Progenitor cell of endocrine pancreas (in vitro differentiated cells): ENCODE results near the gene NOL4L. TPM values are rescaled to one million over a fixed set of nuclear protein-coding genes. Genes with fewer than 3 reads are reported as not detected.

Experiments
- DNase-seq: peaks from one replicate; pipeline ENCODE4 v3.0.0; 2021; ENCODE audit warnings: low spot score; ENCODE audit not compliant: unreplicated experiment
- H3K27ac Mint-ChIP-seq: 2 replicates; pipeline ENCODE4 v1.8.0; 2021; ENCODE audit warnings: mild to moderate bottlenecking, moderate library complexity, mixed read lengths
- H3K27me3 Mint-ChIP-seq: 2 replicates; pipeline ENCODE4 v1.8.0; 2021; ENCODE audit warnings: mixed read lengths
- H3K36me3 Mint-ChIP-seq: 2 replicates; pipeline ENCODE4 v1.8.0; 2022; ENCODE audit warnings: mixed read lengths; ENCODE audit not compliant: insufficient read depth
- H3K4me1 Mint-ChIP-seq: 2 replicates; pipeline ENCODE4 v1.8.0; 2021; ENCODE audit warnings: low read depth, mixed read lengths
- H3K4me3 Mint-ChIP-seq: 2 replicates; pipeline ENCODE4 v1.8.0; 2021; ENCODE audit warnings: low read depth, mild to moderate bottlenecking, moderate library complexity, mixed read lengths
- H3K9me3 Mint-ChIP-seq: 2 replicates; pipeline ENCODE4 v1.8.0; 2021; ENCODE audit warnings: low read depth, mixed read lengths
- total RNA-seq: library from RNA; stranded (reverse); gene quantifications from 2 replicates; pipeline ENCODE4 v1.2.1, GENCODE V29; 2021
- TF ChIP-seq, protein P1 (sequence below): fragments of 200-600 bp; sonication (generic); IDR thresholded peaks from one replicate; pipeline ENCODE4 v1.5.0; 2021; ENCODE audit warnings: antibody characterized with exemption, mild to moderate bottlenecking; ENCODE audit not compliant: unreplicated experiment

The NOL4L gene
- total RNA-seq, 1 donor from 2014 or later, result 90.4 TPM

- Mint-ChIP-seq H3K4me1 (peaks cover 21% of the 10 kb centered on the region), H3K9me3 (no peaks in the 10 kb centered on the region), H3K27ac (no peak overlapping the region), H3K36me3 (no peaks in the 10 kb centered on the region), H3K4me3 (no peak overlapping the region), H3K27me3 (peaks cover 57% of the 10 kb centered on the region)
- DNase-seq, result no peak
- TF ChIP-seq, protein P1, sequence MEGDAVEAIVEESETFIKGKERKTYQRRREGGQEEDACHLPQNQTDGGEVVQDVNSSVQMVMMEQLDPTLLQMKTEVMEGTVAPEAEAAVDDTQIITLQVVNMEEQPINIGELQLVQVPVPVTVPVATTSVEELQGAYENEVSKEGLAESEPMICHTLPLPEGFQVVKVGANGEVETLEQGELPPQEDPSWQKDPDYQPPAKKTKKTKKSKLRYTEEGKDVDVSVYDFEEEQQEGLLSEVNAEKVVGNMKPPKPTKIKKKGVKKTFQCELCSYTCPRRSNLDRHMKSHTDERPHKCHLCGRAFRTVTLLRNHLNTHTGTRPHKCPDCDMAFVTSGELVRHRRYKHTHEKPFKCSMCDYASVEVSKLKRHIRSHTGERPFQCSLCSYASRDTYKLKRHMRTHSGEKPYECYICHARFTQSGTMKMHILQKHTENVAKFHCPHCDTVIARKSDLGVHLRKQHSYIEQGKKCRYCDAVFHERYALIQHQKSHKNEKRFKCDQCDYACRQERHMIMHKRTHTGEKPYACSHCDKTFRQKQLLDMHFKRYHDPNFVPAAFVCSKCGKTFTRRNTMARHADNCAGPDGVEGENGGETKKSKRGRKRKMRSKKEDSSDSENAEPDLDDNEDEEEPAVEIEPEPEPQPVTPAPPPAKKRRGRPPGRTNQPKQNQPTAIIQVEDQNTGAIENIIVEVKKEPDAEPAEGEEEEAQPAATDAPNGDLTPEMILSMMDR, result no peak
Measured at GRCh38 chr20:32532246-32532645, 52.9 kb downstream of the NOL4L start.

DNA sequence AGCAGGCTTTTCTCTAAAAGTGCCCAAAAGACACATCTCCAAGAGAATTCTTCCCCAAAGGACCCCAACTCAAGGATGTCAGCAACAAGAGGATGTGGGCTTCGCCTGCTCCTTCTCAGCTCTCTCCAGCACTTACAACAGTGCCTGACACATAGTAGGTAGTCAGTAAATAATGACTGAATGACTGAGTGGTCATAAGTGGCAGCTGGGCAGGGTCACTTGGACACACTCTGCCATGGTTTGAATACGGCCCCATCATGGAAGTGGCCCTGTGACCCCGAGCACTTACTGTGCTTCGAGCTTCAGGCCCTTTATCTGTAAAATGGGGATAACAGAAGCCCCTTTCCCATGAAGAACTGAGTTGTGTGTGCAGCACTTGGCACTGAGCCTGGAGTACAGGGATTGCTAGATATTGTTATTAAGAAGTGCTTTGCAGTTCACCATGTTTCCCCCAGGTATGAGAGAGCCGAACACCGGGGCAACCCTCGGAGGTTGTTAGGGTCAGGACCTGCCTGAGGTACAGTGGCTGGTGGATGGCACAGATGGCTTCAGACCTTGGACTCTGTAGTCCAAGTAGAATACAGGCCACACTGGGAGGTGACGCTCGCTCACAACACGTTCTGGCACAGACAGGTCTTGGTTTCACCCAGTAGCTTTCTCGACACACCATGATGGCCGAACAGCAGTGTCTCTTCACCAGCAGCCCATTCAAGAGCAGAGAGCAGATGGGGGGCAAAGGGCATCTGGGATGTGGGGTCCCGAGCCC, 56.0 kb downstream of the NOL4L start:
- H3K27me3 Mint-ChIP-seq, result peaks cover 59% of the 10 kb centered on the region
- H3K36me3 Mint-ChIP-seq, result no peaks in the 10 kb centered on the region
- DNase-seq, result no peak
- no peak overlapping the region for H3K27ac Mint-ChIP-seq
- TF ChIP-seq, protein P1, result no peak
- H3K4me3 Mint-ChIP-seq, result no peak overlapping the region
- peaks cover 9% of the 10 kb centered on the region for H3K4me1 Mint-ChIP-seq
- H3K9me3 Mint-ChIP-seq, result no peaks in the 10 kb centered on the region

DNA sequence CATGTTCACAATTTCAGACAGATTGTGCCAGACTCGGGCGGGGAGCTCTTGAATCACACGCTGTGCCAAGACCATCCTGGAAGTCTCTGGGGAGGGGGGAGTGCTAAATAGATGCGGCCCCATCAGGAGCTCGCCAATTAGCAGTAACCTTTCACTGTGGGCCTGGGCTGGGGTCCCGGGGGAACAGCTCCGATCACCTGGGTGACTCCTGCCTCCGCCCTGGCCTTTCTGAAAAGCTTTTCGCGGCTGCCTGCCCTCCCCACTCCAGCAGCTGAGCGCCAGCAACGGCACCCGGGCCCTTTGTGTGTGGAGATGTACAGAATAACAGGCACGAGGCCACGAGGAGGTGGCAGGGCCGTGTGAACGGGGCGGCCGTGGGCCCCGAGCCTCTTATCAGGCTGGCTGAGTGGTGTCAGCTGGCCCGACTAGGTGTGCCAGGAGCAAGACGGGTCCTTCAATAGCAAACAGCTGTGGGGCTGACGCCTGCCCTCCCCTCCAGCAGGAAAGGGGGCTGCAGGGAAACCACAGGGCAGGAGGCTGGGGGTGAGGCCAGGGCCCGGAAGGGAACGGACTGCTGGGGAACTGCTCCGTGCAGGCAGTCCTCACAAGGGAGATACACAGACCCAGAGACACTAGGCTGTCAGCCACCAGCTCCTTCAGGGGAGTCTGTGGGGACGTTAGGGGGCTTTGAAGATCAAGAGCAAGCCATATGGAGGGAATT, 56.8 kb downstream of the NOL4L start:
- Mint-ChIP-seq H3K27ac (no peak overlapping the region), H3K27me3 (peaks cover 58% of the 10 kb centered on the region), H3K4me3 (no peak overlapping the region), H3K9me3 (no peaks in the 10 kb centered on the region), H3K36me3 (no peaks in the 10 kb centered on the region), H3K4me1 (peaks cover 9% of the 10 kb centered on the region)
- no peak for DNase-seq
- TF ChIP-seq, protein P1, result no peak

GRCh38 chr20:32527447-32528055, 57.6 kb downstream of the NOL4L start:
- H3K4me1 Mint-ChIP-seq, result peaks cover 9% of the 10 kb centered on the region
- no peaks in the 10 kb centered on the region for H3K36me3 Mint-ChIP-seq
- H3K27me3 Mint-ChIP-seq, result peaks cover 55% of the 10 kb centered on the region
- TF ChIP-seq, protein P1, result no peak
- no peaks in the 10 kb centered on the region for H3K9me3 Mint-ChIP-seq
- H3K27ac Mint-ChIP-seq, result no peak overlapping the region
- H3K4me3 Mint-ChIP-seq, result no peak overlapping the region
- DNase-seq, result no peak

GRCh38 chr20:32527052-32527446, 58.1 kb downstream of the NOL4L start:
- DNase-seq, result no peak
- TF ChIP-seq, protein P1, result no peak
- Mint-ChIP-seq H3K27me3 (peaks cover 54% of the 10 kb centered on the region), H3K4me1 (peaks cover 9% of the 10 kb centered on the region), H3K27ac (no peak overlapping the region), H3K36me3 (no peaks in the 10 kb centered on the region), H3K9me3 (no peaks in the 10 kb centered on the region), H3K4me3 (no peak overlapping the region)
